A673 (cell line): ENCODE measurements around the gene SARDH.

Experiments
- EZH2 ChIP-seq: fragments of 200-600 bp; sonication (generic); IDR thresholded peaks from 2 replicates; pipeline ENCODE4 v1.6.1; 2017; ENCODE audit warnings: borderline replicate concordance, low read depth, mild to moderate bottlenecking, mixed read lengths, antibody characterized with exemption, low read length; ENCODE audit not compliant: poor library complexity, severe bottlenecking
- TF ChIP-seq, protein P1 (sequence below): fragments of 300-800, 200-600 bp; sonication (generic); conservative IDR thresholded peaks from 2 replicates; pipeline ENCODE4 v1.5.1; 2017; ENCODE audit warnings: low read depth, mild to moderate bottlenecking, antibody characterized with exemption, low read length, moderate library complexity, mixed read lengths

DNA sequence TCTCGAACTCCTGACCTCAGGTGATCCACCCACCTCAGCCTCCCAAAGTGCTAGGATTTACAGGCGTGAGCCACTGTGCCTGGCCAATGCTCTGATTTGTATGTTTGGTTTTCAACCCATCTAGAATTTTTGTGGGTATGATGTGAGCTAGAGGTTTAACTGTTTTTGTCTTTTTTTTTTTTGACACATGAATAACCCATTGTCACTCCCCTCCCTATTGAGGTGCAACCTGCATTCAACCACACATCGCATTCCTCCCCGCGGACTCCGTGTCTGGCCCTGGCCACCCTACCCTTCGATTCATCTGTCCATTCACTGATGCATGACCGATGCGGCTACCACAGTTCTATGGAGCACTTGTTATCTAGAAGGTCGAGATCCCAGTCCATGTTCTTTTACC is 119.4 kb downstream of the SARDH start:
- TF ChIP-seq, protein P1, sequence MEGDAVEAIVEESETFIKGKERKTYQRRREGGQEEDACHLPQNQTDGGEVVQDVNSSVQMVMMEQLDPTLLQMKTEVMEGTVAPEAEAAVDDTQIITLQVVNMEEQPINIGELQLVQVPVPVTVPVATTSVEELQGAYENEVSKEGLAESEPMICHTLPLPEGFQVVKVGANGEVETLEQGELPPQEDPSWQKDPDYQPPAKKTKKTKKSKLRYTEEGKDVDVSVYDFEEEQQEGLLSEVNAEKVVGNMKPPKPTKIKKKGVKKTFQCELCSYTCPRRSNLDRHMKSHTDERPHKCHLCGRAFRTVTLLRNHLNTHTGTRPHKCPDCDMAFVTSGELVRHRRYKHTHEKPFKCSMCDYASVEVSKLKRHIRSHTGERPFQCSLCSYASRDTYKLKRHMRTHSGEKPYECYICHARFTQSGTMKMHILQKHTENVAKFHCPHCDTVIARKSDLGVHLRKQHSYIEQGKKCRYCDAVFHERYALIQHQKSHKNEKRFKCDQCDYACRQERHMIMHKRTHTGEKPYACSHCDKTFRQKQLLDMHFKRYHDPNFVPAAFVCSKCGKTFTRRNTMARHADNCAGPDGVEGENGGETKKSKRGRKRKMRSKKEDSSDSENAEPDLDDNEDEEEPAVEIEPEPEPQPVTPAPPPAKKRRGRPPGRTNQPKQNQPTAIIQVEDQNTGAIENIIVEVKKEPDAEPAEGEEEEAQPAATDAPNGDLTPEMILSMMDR, result no peak
- TF ChIP-seq EZH2, result no peak
